Peyer's patch (tissue), 4 donors: Measurements from ENCODE around the gene ALDH2. TPM values are rescaled to one million over a fixed set of nuclear protein-coding genes. Genes with fewer than 3 reads are reported as not detected.
A peak's percentile ranks its signal among the peaks of the same experiment; 100 is the strongest.

ENCODE experiments used
- DNase-seq, 3 donors: peaks; one replicate each; pipeline ENCODE4 v3.0.0-alpha.2; 2017 to 2019
- H3K27ac ChIP-seq, 4 donors: fragments of 200-600 bp; sonication (generic); one replicate each; pipeline ENCODE4 v1.5.1; 2016 to 2019
- H3K27me3 ChIP-seq, 2 donors: fragments of 200-600 bp; sonication (generic); one replicate each; pipeline ENCODE4 v1.5.1; 2019
- H3K36me3 ChIP-seq, 3 donors: fragments of 200-600 bp; sonication (generic); one replicate each; pipeline ENCODE4 v1.5.1; 2016 to 2019
- H3K4me1 ChIP-seq, 4 donors: fragments of 200-600 bp; sonication (generic); one replicate each; pipeline ENCODE4 v1.5.1; 2016 to 2019
- H3K4me3 ChIP-seq, 4 donors: fragments of 200-600 bp; sonication (generic); 1 replicate in 3 of 4; 2 replicates in 1 of 4; pipeline ENCODE4 v1.5.1; 2016 to 2019; ENCODE audit warnings: mild to moderate bottlenecking in 1 of 4
- H3K9me3 ChIP-seq, 4 donors: fragments of 200-600 bp; sonication (generic); one replicate each; pipeline ENCODE4 v1.5.1; 2016 to 2019; ENCODE audit warnings: mild to moderate bottlenecking in 1 of 4
- CTCF ChIP-seq, 6 experiments: fragments of 450-650 bp in 4 of 6; fragments of 200-600 bp in 2 of 6; sonication (generic) in 1 of 6; IDR thresholded peaks; one replicate each; pipeline ENCODE4 v1.5.1; 2017 to 2019; ENCODE audit warnings: antibody characterized with exemption in 6 of 6, mild to moderate bottlenecking in 3 of 6, moderate library complexity in 1 of 6
- POLR2A ChIP-seq, 2 donors: fragments of 450-650 bp; IDR thresholded peaks; one replicate each; pipeline ENCODE4 v1.5.1; 2017; ENCODE audit warnings: antibody characterized with exemption in 2 of 2, mild to moderate bottlenecking in 2 of 2, moderate library complexity in 2 of 2
- total RNA-seq, 4 donors: library from RNA; depleted of rRNA; stranded (reverse); fragments of >200 nt; gene quantifications; one replicate each; pipeline ENCODE4 v1.1.0, GENCODE V29; 2016

The ALDH2 gene
- total RNA-seq, 4 donors from 2014 or later = 118 to 215 (median 177) TPM

DNA sequence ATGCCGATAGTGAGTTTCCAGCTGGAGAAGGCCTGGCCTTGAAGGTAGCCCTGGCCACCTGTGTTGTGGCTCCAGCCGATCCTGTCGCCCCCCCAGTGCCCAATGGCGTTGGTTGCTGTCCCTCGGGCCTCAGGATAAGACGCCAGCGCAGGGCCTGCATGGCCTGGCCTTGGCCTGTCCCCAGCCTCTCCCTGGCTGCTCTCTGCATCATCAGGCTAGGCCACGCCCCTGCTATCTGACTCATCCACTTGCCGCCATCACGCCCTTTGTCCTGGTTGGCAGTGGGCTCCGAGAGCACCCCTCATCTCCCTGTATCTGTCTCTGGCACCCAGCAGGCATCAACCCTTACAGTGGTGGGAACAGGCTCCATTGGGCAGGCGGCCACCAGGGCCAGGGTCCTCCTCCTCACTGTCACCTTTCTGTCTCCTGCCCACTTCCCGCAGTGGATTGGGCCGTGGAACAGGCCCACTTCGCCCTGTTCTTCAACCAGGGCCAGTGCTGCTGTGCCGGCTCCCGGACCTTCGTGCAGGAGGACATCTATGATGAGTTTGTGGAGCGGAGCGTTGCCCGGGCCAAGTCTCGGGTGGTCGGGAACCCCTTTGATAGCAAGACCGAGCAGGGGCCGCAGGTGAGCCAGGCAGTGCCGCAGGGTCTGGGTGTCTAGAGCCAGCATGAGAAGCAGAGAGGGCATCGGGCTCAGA is 25.6 kb downstream of the ALDH2 start:
- DNase-seq = peak in 2 of 3 donors; percentile 83 to 85
- Histone ChIP-seq H3K9me3 (no peaks in the 10 kb centered on the region), H3K4me1 (peaks cover 0 to 11% (median 0%) of the 10 kb centered on the region in 4 donors), H3K27ac (peak overlapping the region in 3 of 4 donors; percentile 32 to 81 (median 69)), H3K36me3 (peaks cover 0 to 95% (median 0%) of the 10 kb centered on the region in 3 donors), H3K4me3 (no peak overlapping the region), H3K27me3 (no peaks in the 10 kb centered on the region)
- TF ChIP-seq CTCF (IDR thresholded peaks at IDR 0.05) (no peak), POLR2A (IDR thresholded peaks at IDR 0.05) (no peak)

GRCh38 chr12:111792856-111793235 is 26.1 kb downstream of the ALDH2 start:
- peaks cover 0 to 11% (median 0%) of the 10 kb centered on the region in 4 donors for H3K4me1 ChIP-seq
- no peak for DNase-seq
- H3K27me3 ChIP-seq = no peaks in the 10 kb centered on the region
- no peaks in the 10 kb centered on the region for H3K9me3 ChIP-seq
- H3K36me3 ChIP-seq = peaks cover 0 to 97% (median 0%) of the 10 kb centered on the region in 3 donors
- peak overlapping the region in 2 of 4 donors; percentile 69 to 81 for H3K27ac ChIP-seq
- no peak overlapping the region for H3K4me3 ChIP-seq
- no peak for TF ChIP-seq CTCF (IDR thresholded peaks at IDR 0.05)
- TF ChIP-seq POLR2A (IDR thresholded peaks at IDR 0.05) = no peak

GRCh38 chr12:111798182-111798581 is 31.4 kb downstream of the ALDH2 start:
- no peak overlapping the region for H3K27ac ChIP-seq
- DNase-seq = no peak
- no peaks in the 10 kb centered on the region for H3K27me3 ChIP-seq
- no peaks in the 10 kb centered on the region for H3K9me3 ChIP-seq
- TF ChIP-seq CTCF (IDR thresholded peaks at IDR 0.05) (no peak), POLR2A (IDR thresholded peaks at IDR 0.05) (no peak)
- no peaks in the 10 kb centered on the region for H3K4me1 ChIP-seq
- H3K36me3 ChIP-seq = peaks cover 0 to 99% (median 0%) of the 10 kb centered on the region in 3 donors
- H3K4me3 ChIP-seq = no peak overlapping the region

DNA sequence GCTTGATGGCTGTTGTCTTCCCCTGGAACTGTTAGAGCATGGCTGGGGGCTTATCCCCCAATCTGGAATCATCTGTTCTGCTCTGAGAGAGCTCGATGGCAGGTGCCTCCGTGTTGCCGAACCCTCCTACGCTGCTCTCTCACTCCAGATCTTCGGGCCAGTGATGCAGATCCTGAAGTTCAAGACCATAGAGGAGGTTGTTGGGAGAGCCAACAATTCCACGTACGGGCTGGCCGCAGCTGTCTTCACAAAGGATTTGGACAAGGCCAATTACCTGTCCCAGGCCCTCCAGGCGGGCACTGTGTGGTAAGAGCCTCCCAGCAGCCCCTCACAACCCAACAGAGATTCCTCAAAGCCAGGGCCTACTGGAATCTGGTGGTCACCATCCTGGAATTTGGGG is 33.0 kb downstream of the ALDH2 start:
- H3K27ac ChIP-seq = no peak overlapping the region

GRCh38 chr12:111803038-111803626 is 36.4 kb downstream of the ALDH2 start:
- Histone ChIP-seq H3K4me1 (peaks cover 0 to 9% (median 0%) of the 10 kb centered on the region in 4 donors), H3K27ac (no peak overlapping the region), H3K4me3 (no peak overlapping the region), H3K9me3 (no peaks in the 10 kb centered on the region), H3K27me3 (no peaks in the 10 kb centered on the region), H3K36me3 (peaks cover 0 to 97% (median 0%) of the 10 kb centered on the region in 3 donors)
- TF ChIP-seq CTCF (IDR thresholded peaks at IDR 0.05) (no peak), POLR2A (IDR thresholded peaks at IDR 0.05) (no peak)
- no peak for DNase-seq

More for the DNA sequence above, 33.0 kb downstream of the ALDH2 start:
- Histone ChIP-seq H3K4me1 (no peaks in the 10 kb centered on the region), H3K36me3 (peaks cover 0 to 99% (median 0%) of the 10 kb centered on the region in 3 donors), H3K4me3 (no peak overlapping the region), H3K27me3 (no peaks in the 10 kb centered on the region), H3K9me3 (no peaks in the 10 kb centered on the region)
- no peak for TF ChIP-seq POLR2A (IDR thresholded peaks at IDR 0.05)
- no peak for TF ChIP-seq CTCF (IDR thresholded peaks at IDR 0.05)
- DNase-seq = no peak
